Ectodermal cell (in vitro differentiated cells): Measurements from ENCODE around the gene HNRNPA1.

Source experiments
- H3K27ac ChIP-seq: 2 replicates; pipeline ENCODE4 v1.7.0; 2013; ENCODE audit warnings: mild to moderate bottlenecking, low read depth, low read length; ENCODE audit not compliant: insufficient read depth, poor library complexity, severe bottlenecking
- H3K27me3 ChIP-seq: 2 replicates; pipeline ENCODE4 v1.7.0; 2013; ENCODE audit warnings: mild to moderate bottlenecking, low read length; ENCODE audit not compliant: insufficient read depth, control insufficient read depth, poor library complexity, severe bottlenecking
- H3K36me3 ChIP-seq: one replicate; pipeline ENCODE4 v1.7.0; 2013; ENCODE audit warnings: low read length; ENCODE audit not compliant: control insufficient read depth, insufficient read depth
- H3K4me1 ChIP-seq: one replicate; pipeline ENCODE4 v1.7.0; 2013; ENCODE audit warnings: low read length; ENCODE audit not compliant: control insufficient read depth, insufficient read depth
- H3K4me3 ChIP-seq: 2 replicates; pipeline ENCODE4 v1.7.0; 2013; ENCODE audit warnings: low read depth, low read length, control low read depth; ENCODE audit not compliant: insufficient read depth
- H3K9me3 ChIP-seq: 2 replicates; pipeline ENCODE4 v1.7.0; 2013; ENCODE audit warnings: mild to moderate bottlenecking, low read length, moderate library complexity; ENCODE audit not compliant: control insufficient read depth
- WGBS, 2 experiments: methylation state at CpG; one replicate each; pipeline ENCODE4 v1.1.7; 2013; ENCODE audit warnings: missing lambda C conversion rate in 2 of 2; 5-methylcytosine and 5-hydroxymethylcytosine counted together

HNRNPA1 gene

GRCh38 chr12:54298904-54299303, 18.4 kb downstream of the HNRNPA1 start:
- H3K36me3 ChIP-seq: no peaks in the 10 kb centered on the region
- H3K4me3 ChIP-seq: no peak overlapping the region
- H3K4me1 ChIP-seq: peaks cover 12% of the 10 kb centered on the region
- 91 to 98% methylated on average over 5 of the region's 5 CpGs for WGBS, 2 experiments
- H3K27me3 ChIP-seq: no peaks in the 10 kb centered on the region
- H3K27ac ChIP-seq: no peak overlapping the region
- no peaks in the 10 kb centered on the region for H3K9me3 ChIP-seq

GRCh38 chr12:54299515-54300224, 19.1 kb downstream of the HNRNPA1 start:
- H3K27me3 ChIP-seq: no peaks in the 10 kb centered on the region
- WGBS, 2 experiments: 75 to 78% methylated on average over 8 of the region's 8 CpGs

GRCh38 chr12:54300225-54300731, 19.8 kb downstream of the HNRNPA1 start:
- no peaks in the 10 kb centered on the region for H3K9me3 ChIP-seq
- no peak overlapping the region for H3K27ac ChIP-seq
- H3K27me3 ChIP-seq: no peaks in the 10 kb centered on the region
- H3K36me3 ChIP-seq: no peaks in the 10 kb centered on the region
- 56 to 73% methylated on average over 3 of the region's 3 CpGs for WGBS, 2 experiments
- H3K4me1 ChIP-seq: peaks cover 18% of the 10 kb centered on the region
- peak overlapping the region; percentile 26 for H3K4me3 ChIP-seq

More at GRCh38 chr12:54299515-54300224, 19.1 kb downstream of the HNRNPA1 start:
- no peak overlapping the region for H3K27ac ChIP-seq
- no peaks in the 10 kb centered on the region for H3K9me3 ChIP-seq
- H3K4me3 ChIP-seq: no peak overlapping the region
- H3K36me3 ChIP-seq: no peaks in the 10 kb centered on the region
- peaks cover 18% of the 10 kb centered on the region for H3K4me1 ChIP-seq

GRCh38 chr12:54300732-54301427, 20.4 kb downstream of the HNRNPA1 start, which contains the start of gene NFE2:
TSS of gene NFE2 (minus strand) at chr12:54301015. CDS start at chr12:54295248, 5,767 bp downstream.
- Histone ChIP-seq H3K9me3 (no peaks in the 10 kb centered on the region), H3K36me3 (no peaks in the 10 kb centered on the region), H3K27ac (no peak within 1 kb of the TSS), H3K4me1 (peaks cover 18% of the 10 kb centered on the region), H3K27me3 (no peaks in the 10 kb centered on the region), H3K4me3 (peak within 1 kb of the TSS; percentile 26)
- 2 to 4% methylated on average over 25 of the region's 26 CpGs for WGBS, 2 experiments

GRCh38 chr12:54301428-54302048, 21.0 kb downstream of the HNRNPA1 start:
- 23 to 25% methylated on average over 1 of the region's 1 CpG for WGBS, 2 experiments
- Histone ChIP-seq H3K4me1 (peaks cover 18% of the 10 kb centered on the region), H3K9me3 (no peaks in the 10 kb centered on the region), H3K4me3 (peak overlapping the region; percentile 13), H3K27ac (no peak overlapping the region), H3K27me3 (no peaks in the 10 kb centered on the region), H3K36me3 (no peaks in the 10 kb centered on the region)

- H3K36me3 ChIP-seq: no peaks in the 10 kb centered on the region
- H3K27me3 ChIP-seq: no peaks in the 10 kb centered on the region
- peaks cover 18% of the 10 kb centered on the region for H3K4me1 ChIP-seq
- H3K4me3 ChIP-seq: no peak overlapping the region
- no peaks in the 10 kb centered on the region for H3K9me3 ChIP-seq
- H3K27ac ChIP-seq: no peak overlapping the region
Measured at GRCh38 chr12:54303640-54304039, 23.1 kb downstream of the HNRNPA1 start.

- Histone ChIP-seq H3K27ac (no peak overlapping the region), H3K36me3 (no peaks in the 10 kb centered on the region), H3K4me1 (peaks cover 18% of the 10 kb centered on the region), H3K27me3 (no peaks in the 10 kb centered on the region), H3K4me3 (no peak overlapping the region), H3K9me3 (no peaks in the 10 kb centered on the region)
- WGBS, 2 experiments: 42 to 45% methylated on average over 12 of the region's 12 CpGs
Measured at GRCh38 chr12:54304187-54304810, 23.8 kb downstream of the HNRNPA1 start.

- H3K9me3 ChIP-seq: no peaks in the 10 kb centered on the region
- H3K4me3 ChIP-seq: no peak overlapping the region
- 88 to 89% methylated on average over 8 of the region's 8 CpGs for WGBS, 2 experiments
- H3K27me3 ChIP-seq: no peaks in the 10 kb centered on the region
- H3K36me3 ChIP-seq: no peaks in the 10 kb centered on the region
- H3K27ac ChIP-seq: no peak overlapping the region
- H3K4me1 ChIP-seq: peaks cover 6% of the 10 kb centered on the region
Measured at GRCh38 chr12:54306925-54307741, 26.6 kb downstream of the HNRNPA1 start.

GRCh38 chr12:54311051-54311450, 30.5 kb downstream of the HNRNPA1 start:
- Histone ChIP-seq H3K4me3 (no peak overlapping the region), H3K27ac (no peak overlapping the region), H3K36me3 (no peaks in the 10 kb centered on the region), H3K4me1 (no peaks in the 10 kb centered on the region), H3K9me3 (no peaks in the 10 kb centered on the region), H3K27me3 (no peaks in the 10 kb centered on the region)
- WGBS, 2 experiments: 89 to 94% methylated on average over 2 of the region's 2 CpGs
